HEK293 (cell line): ENCODE measurements around the gene ELAPOR1.

Experiments
- CTCF ChIA-PET: fragments of 350-600 bp; formaldehyde crosslinking; extraction: SDS; loops from one replicate; lab custom pipeline; 2021; ENCODE audit warnings: antibody characterized with exemption; lab: Yijun Ruan, JAX
- POLR2A ChIA-PET: fragments of 300-600 bp; formaldehyde crosslinking; extraction: SDS; loops from one replicate; lab custom pipeline; 2020; ENCODE audit warnings: antibody characterized with exemption, inconsistent platforms; lab: Yijun Ruan, JAX
- H3K27ac ChIP-seq: fragments of 200-500 bp; sonication (Bioruptor generic); 2 replicates; pipeline ENCODE4 v1.5.1; 2014; ENCODE audit warnings: low read depth, low read length, control low read depth, inconsistent platforms; ENCODE audit errors: extremely low read depth
- H3K36me3 ChIP-seq, 2 experiments: fragments of 200-500 bp in 1 of 2; sonication (Bioruptor generic) in 1 of 2; 1 replicate in 1 of 2; 2 replicates in 1 of 2; pipeline ENCODE4 v1.5.1; 2014 to 2017; ENCODE audit warnings: inconsistent platforms in 2 of 2, low read length in 2 of 2; ENCODE audit not compliant: control insufficient read depth in 2 of 2, insufficient read depth in 1 of 2
- H3K4me1 ChIP-seq: fragments of 200-500 bp; sonication (Bioruptor generic); 2 replicates; pipeline ENCODE4 v1.5.1; 2014; ENCODE audit warnings: mild to moderate bottlenecking, low read length, inconsistent platforms; ENCODE audit not compliant: control insufficient read depth, insufficient read depth
- H3K4me3 ChIP-seq: 2 replicates; pipeline ENCODE4 v1.5.1; 2011; ENCODE audit warnings: low read depth, mild to moderate bottlenecking, control low read depth, low read length, moderate library complexity
- H3K9me3 ChIP-seq: fragments of 200-500 bp; sonication (Bioruptor generic); 2 replicates; pipeline ENCODE4 v1.5.1; 2014; ENCODE audit warnings: low read depth, low read length, inconsistent platforms; ENCODE audit not compliant: control insufficient read depth, insufficient read depth
- EGR2 ChIP-seq: fragments of 450-650 bp; formaldehyde crosslinking; IDR thresholded peaks from 2 replicates; pipeline ENCODE4 v1.5.1; 2016; ENCODE audit warnings: low read depth, missing biosample characterization, missing genetic modification characterization
- HOXA7 ChIP-seq: sonication (generic); formaldehyde crosslinking; IDR thresholded peaks from 2 replicates; pipeline ENCODE4 v1.8.1; 2022; ENCODE audit warnings: missing genetic modification reagents, borderline replicate concordance
- PRDM1 ChIP-seq: fragments of 450-650 bp; formaldehyde crosslinking; IDR thresholded peaks from 2 replicates; pipeline ENCODE4; 2016; ENCODE audit warnings: missing biosample characterization, missing genetic modification characterization
- RBAK ChIP-seq: fragments of 450-650 bp; formaldehyde crosslinking; IDR thresholded peaks from 2 replicates; pipeline ENCODE4 v1.5.1; 2016; ENCODE audit warnings: missing biosample characterization, missing genetic modification characterization
- SETDB1 ChIP-seq: IDR thresholded peaks from one replicate; pipeline ENCODE4 v1.6.1; 2017; ENCODE audit warnings: mild to moderate bottlenecking, low read length, moderate library complexity, mixed read lengths; ENCODE audit not compliant: insufficient read length
- SP7 ChIP-seq: fragments of 450-650 bp; formaldehyde crosslinking; IDR thresholded peaks from 2 replicates; pipeline ENCODE4 v1.5.1; 2016; ENCODE audit warnings: missing biosample characterization, missing genetic modification characterization
- TCF7L2 ChIP-seq: IDR thresholded peaks from 2 replicates; pipeline ENCODE4 v1.6.1; 2011; ENCODE audit warnings: low read depth, mild to moderate bottlenecking, inconsistent platforms, low read length, moderate library complexity, borderline replicate concordance
- TRIM28 ChIP-seq: IDR thresholded peaks from 2 replicates; pipeline ENCODE4 v1.6.1; 2011; ENCODE audit warnings: low read length, control low read depth, borderline replicate concordance
- ZFHX2 ChIP-seq: fragments of 450-650 bp; formaldehyde crosslinking; conservative IDR thresholded peaks from 2 replicates; pipeline ENCODE4 v1.5.1; 2016; ENCODE audit warnings: missing biosample characterization, missing genetic modification characterization
- ZFP41 ChIP-seq: fragments of 450-650 bp; formaldehyde crosslinking; IDR thresholded peaks from 2 replicates; pipeline ENCODE4 v1.5.1; 2016; ENCODE audit warnings: missing biosample characterization, missing genetic modification characterization, borderline replicate concordance
- ZIC2 ChIP-seq: fragments of 450-650 bp; formaldehyde crosslinking; IDR thresholded peaks from 2 replicates; pipeline ENCODE4 v1.5.1; 2016; ENCODE audit warnings: missing biosample characterization, missing genetic modification characterization
- ZNF112 ChIP-seq: fragments of 450-650 bp; formaldehyde crosslinking; IDR thresholded peaks from 2 replicates; pipeline ENCODE4 v1.5.0; 2017; ENCODE audit warnings: missing biosample characterization, missing genetic modification characterization
- ZNF2 ChIP-seq: fragments of 450-650 bp; formaldehyde crosslinking; IDR thresholded peaks from 2 replicates; pipeline ENCODE4 v1.5.1; 2016; ENCODE audit warnings: missing biosample characterization, missing genetic modification characterization
- ZNF202 ChIP-seq: fragments of 450-650 bp; formaldehyde crosslinking; IDR thresholded peaks from 2 replicates; pipeline ENCODE4 v1.5.1; 2016; ENCODE audit warnings: missing biosample characterization, missing genetic modification characterization, borderline replicate concordance
- ZNF274 ChIP-seq, 2 experiments: fragments of 200-500 bp in 1 of 2; fragments of 450-650 bp in 1 of 2; sonication (Bioruptor generic) in 1 of 2; formaldehyde crosslinking in 1 of 2; IDR thresholded peaks; 2 replicates each; pipeline versions ENCODE4 v1.5.1 to v1.6.1; 2014 to 2016; ENCODE audit warnings: borderline replicate concordance in 1 of 2, inconsistent platforms in 1 of 2, low read length in 1 of 2, missing biosample characterization in 1 of 2, missing genetic modification characterization in 1 of 2
- ZNF350 ChIP-seq: fragments of 450-650 bp; formaldehyde crosslinking; IDR thresholded peaks from 2 replicates; pipeline ENCODE4 v1.5.0; 2017; ENCODE audit warnings: missing biosample characterization, mild to moderate bottlenecking, missing genetic modification characterization
- ZNF391 ChIP-seq: fragments of 450-650 bp; formaldehyde crosslinking; IDR thresholded peaks from 2 replicates; pipeline ENCODE4 v1.5.1; 2016; ENCODE audit warnings: low read depth, missing biosample characterization, missing genetic modification characterization, borderline replicate concordance
- ZNF404 ChIP-seq: fragments of 450-650 bp; formaldehyde crosslinking; IDR thresholded peaks from 2 replicates; pipeline ENCODE4 v1.5.1; 2017; ENCODE audit warnings: missing biosample characterization, missing genetic modification characterization
- ZNF514 ChIP-seq: fragments of 450-650 bp; formaldehyde crosslinking; IDR thresholded peaks from 2 replicates; pipeline ENCODE4 v1.5.1; 2016; ENCODE audit warnings: missing biosample characterization, missing genetic modification characterization
- ZNF521 ChIP-seq: fragments of 450-650 bp; formaldehyde crosslinking; IDR thresholded peaks from 2 replicates; pipeline ENCODE4 v1.5.1; 2017; ENCODE audit warnings: missing biosample characterization, mild to moderate bottlenecking, missing genetic modification characterization
- ZNF548 ChIP-seq: fragments of 450-650 bp; formaldehyde crosslinking; IDR thresholded peaks from 2 replicates; pipeline ENCODE4 v1.5.1; 2016; ENCODE audit warnings: missing biosample characterization, missing genetic modification characterization
- ZNF585B ChIP-seq: fragments of 450-650 bp; formaldehyde crosslinking; IDR thresholded peaks from 2 replicates; pipeline ENCODE4 v1.5.1; 2016; ENCODE audit warnings: missing biosample characterization, missing genetic modification characterization
- ZNF660 ChIP-seq: fragments of 450-650 bp; IDR thresholded peaks from 2 replicates; pipeline ENCODE4 v1.5.1; 2018; ENCODE audit warnings: missing biosample characterization, mild to moderate bottlenecking, missing genetic modification characterization
- ZNF701 ChIP-seq: fragments of 450-650 bp; formaldehyde crosslinking; IDR thresholded peaks from 2 replicates; pipeline ENCODE4 v1.5.1; 2016; ENCODE audit warnings: missing biosample characterization, missing genetic modification characterization
- ZNF785 ChIP-seq: fragments of 450-650 bp; formaldehyde crosslinking; IDR thresholded peaks from 2 replicates; pipeline ENCODE4 v1.5.1; 2016; ENCODE audit warnings: missing biosample characterization, missing genetic modification characterization
- ZNF843 ChIP-seq: fragments of 450-650 bp; formaldehyde crosslinking; IDR thresholded peaks from 2 replicates; pipeline ENCODE4 v1.5.1; 2016; ENCODE audit warnings: missing biosample characterization, missing genetic modification characterization
- ZXDB ChIP-seq: fragments of 450-650 bp; formaldehyde crosslinking; IDR thresholded peaks from 2 replicates; pipeline ENCODE4 v1.5.1; 2016; ENCODE audit warnings: missing biosample characterization, missing genetic modification characterization
- TF ChIP-seq, protein P1 (sequence below): fragments of 450-650 bp; formaldehyde crosslinking; IDR thresholded peaks from 2 replicates; pipeline ENCODE4 v1.5.1; 2016; ENCODE audit warnings: missing biosample characterization, missing genetic modification characterization
- TF ChIP-seq, protein P2 (sequence below): fragments of 450-650 bp; formaldehyde crosslinking; IDR thresholded peaks from 2 replicates; pipeline ENCODE4 v1.5.1; 2016; ENCODE audit warnings: missing biosample characterization, missing genetic modification characterization
- TF ChIP-seq, protein P3 (sequence below): fragments of 450-650 bp; formaldehyde crosslinking; IDR thresholded peaks from 2 replicates; pipeline ENCODE4 v1.5.1; 2017; ENCODE audit warnings: missing biosample characterization, missing genetic modification characterization

Gene ELAPOR1

DNA sequence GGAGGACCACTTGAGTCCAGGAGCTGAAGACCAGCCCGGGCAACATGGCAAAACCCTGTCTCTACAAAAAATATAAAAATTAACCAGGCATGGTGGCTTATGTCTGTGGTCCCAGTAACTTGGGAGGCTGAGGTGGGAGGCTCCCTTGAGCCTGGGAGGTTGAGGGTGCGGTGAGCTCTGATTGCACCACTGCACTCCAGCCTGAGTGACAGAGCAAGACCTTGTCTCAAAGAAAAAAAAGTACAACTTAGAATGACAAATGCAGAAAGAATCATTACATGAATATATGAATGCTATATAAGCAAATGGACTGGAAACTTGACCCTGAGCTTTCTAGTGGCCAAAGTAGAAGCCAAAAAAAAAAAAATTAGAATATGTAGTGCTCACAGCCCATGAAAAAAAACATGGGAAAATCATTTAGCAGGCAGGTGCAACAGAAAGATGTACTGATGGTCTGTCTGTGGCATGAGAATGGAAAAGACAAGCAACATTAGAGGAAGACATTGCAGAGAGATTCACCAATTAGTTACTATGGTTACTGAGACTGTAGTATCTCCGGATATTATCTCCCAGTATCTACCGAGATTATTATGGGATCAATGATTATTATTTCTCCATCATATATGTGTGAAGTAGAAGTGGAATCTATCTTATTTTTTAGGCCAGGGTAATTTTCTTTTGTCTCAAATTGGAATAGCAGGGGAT, 19.2 kb downstream of the ELAPOR1 start:
- Histone ChIP-seq H3K9me3 (no peaks in the 10 kb centered on the region), H3K4me3 (no peak overlapping the region), H3K27ac (no peak overlapping the region), H3K4me1 (no peaks in the 10 kb centered on the region), H3K36me3 (no peaks in the 10 kb centered on the region)
- CTCF ChIA-PET = no interaction called here
- POLR2A ChIA-PET = no interaction called here
- no peak for TF ChIP-seq ZNF2
- TF ChIP-seq, protein P1, sequence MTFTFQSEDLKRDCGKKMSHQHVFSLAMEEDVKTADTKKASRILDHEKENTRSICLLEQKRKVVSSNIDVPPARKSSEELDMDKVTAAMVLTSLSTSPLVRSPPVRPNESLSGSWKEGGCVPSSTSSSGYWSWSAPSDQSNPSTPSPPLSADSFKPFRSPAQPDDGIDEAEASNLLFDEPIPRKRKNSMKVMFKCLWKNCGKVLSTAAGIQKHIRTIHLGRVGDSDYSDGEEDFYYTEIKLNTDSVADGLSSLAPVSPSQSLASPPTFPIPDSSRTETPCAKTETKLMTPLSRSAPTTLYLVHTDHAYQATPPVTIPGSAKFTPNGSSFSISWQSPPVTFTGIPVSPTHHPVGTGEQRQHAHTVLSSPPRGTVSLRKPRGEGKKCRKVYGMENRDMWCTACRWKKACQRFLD (tag by site-specific recombination) = no peak
- no peak for TF ChIP-seq SETDB1
- no peak for TF ChIP-seq ZFP41
- no peak for TF ChIP-seq ZNF391 (tag by site-specific recombination)
- TF ChIP-seq TRIM28 = no peak
- TF ChIP-seq ZNF521 (tag by site-specific recombination) = no peak
- TF ChIP-seq HOXA7 (CRISPR knock-in tag) = no peak
- TF ChIP-seq, protein P2, sequence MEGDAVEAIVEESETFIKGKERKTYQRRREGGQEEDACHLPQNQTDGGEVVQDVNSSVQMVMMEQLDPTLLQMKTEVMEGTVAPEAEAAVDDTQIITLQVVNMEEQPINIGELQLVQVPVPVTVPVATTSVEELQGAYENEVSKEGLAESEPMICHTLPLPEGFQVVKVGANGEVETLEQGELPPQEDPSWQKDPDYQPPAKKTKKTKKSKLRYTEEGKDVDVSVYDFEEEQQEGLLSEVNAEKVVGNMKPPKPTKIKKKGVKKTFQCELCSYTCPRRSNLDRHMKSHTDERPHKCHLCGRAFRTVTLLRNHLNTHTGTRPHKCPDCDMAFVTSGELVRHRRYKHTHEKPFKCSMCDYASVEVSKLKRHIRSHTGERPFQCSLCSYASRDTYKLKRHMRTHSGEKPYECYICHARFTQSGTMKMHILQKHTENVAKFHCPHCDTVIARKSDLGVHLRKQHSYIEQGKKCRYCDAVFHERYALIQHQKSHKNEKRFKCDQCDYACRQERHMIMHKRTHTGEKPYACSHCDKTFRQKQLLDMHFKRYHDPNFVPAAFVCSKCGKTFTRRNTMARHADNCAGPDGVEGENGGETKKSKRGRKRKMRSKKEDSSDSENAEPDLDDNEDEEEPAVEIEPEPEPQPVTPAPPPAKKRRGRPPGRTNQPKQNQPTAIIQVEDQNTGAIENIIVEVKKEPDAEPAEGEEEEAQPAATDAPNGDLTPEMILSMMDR (tag by site-specific recombination) = no peak
- TF ChIP-seq ZNF843 (tag by site-specific recombination) = no peak
- no peak for TF ChIP-seq ZNF514
- no peak for TF ChIP-seq ZXDB (tag by site-specific recombination)
- no peak for TF ChIP-seq ZNF350
- TF ChIP-seq ZNF404 (tag by site-specific recombination) = no peak
- TF ChIP-seq ZNF585B (tag by site-specific recombination) = no peak
- no peak for TF ChIP-seq ZIC2 (tag by site-specific recombination)
- TF ChIP-seq, all 188 proteins: peak for 0

DNA sequence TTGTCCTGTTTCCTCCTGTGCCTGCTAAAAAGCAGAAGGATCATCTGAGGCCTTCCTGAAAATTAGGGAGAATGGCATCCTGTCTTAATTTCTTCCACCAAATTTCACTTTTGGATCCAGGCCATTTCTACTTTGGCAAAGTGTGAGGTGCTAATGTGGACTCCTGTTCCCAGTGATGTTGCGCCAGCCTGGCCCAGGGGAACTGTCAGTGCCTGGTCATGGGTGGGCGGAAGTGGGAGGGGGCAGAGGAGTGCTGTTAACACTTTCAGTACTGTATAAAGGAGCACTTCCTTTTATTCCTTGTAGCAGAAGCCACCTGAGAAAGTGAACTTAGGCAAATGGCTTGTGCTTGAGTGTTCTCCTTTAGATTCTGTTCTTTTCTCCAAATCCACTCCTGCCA, 19.9 kb downstream of the ELAPOR1 start:
- H3K4me1 ChIP-seq = no peaks in the 10 kb centered on the region
- no peaks in the 10 kb centered on the region for H3K9me3 ChIP-seq
- no peaks in the 10 kb centered on the region for H3K36me3 ChIP-seq
- no peak overlapping the region for H3K4me3 ChIP-seq
- POLR2A ChIA-PET = no interaction called here
- H3K27ac ChIP-seq = no peak overlapping the region
- CTCF ChIA-PET = interaction anchor here (0.8 kb wide), 1 partner anchor 60 kb away, joined by 5 read pairs; no protein-coding TSS in a partner anchor
- 0 out of 2 replicates have a peak, but pooled peaks have one; percentile 23 for TF ChIP-seq PRDM1 (tag by site-specific recombination)
- TF ChIP-seq, protein P3, sequence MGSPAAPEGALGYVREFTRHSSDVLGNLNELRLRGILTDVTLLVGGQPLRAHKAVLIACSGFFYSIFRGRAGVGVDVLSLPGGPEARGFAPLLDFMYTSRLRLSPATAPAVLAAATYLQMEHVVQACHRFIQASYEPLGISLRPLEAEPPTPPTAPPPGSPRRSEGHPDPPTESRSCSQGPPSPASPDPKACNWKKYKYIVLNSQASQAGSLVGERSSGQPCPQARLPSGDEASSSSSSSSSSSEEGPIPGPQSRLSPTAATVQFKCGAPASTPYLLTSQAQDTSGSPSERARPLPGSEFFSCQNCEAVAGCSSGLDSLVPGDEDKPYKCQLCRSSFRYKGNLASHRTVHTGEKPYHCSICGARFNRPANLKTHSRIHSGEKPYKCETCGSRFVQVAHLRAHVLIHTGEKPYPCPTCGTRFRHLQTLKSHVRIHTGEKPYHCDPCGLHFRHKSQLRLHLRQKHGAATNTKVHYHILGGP (tag by site-specific recombination) = no peak
- no peak for TF ChIP-seq ZNF785
- peak; percentile 86 for TF ChIP-seq EGR2 (tag by site-specific recombination)
- TF ChIP-seq TCF7L2 = no peak
- no peak for TF ChIP-seq ZNF202
- TF ChIP-seq ZNF112 (tag by site-specific recombination) = no peak
- peak; percentile 94 for TF ChIP-seq ZFHX2 (tag by site-specific recombination)
- TF ChIP-seq ZNF548 = no peak
- no peak for TF ChIP-seq RBAK (tag by site-specific recombination)
- TF ChIP-seq SP7 (tag by site-specific recombination) = no peak
- TF ChIP-seq ZNF701 (tag by site-specific recombination) = no peak
- TF ChIP-seq ZNF274 (IDR thresholded peaks at IDR 0.05; ENCODE audit: low read length) = no peak
- no peak for TF ChIP-seq ZNF274 (tag by site-specific recombination; IDR thresholded peaks at IDR 0.05; ENCODE audit: borderline replicate concordance)
- TF ChIP-seq ZNF660 = no peak
